HepG2 (cell line): ENCODE results near the gene C9orf50. TPM values are rescaled to one million over a fixed set of nuclear protein-coding genes. Genes with fewer than 3 reads are reported as not detected.

Experiments
- AGO1 ChIP-seq: fragments of 200-400 bp; formaldehyde crosslinking; IDR thresholded peaks from 2 replicates; pipeline ENCODE4 v1.6.1; 2017; ENCODE audit warnings: mild to moderate bottlenecking, low read depth, low read length, moderate library complexity; ENCODE audit not compliant: poor library complexity, severe bottlenecking
- CHD2 ChIP-seq: IDR thresholded peaks from 2 replicates; pipeline ENCODE4 v1.6.1; 2011; ENCODE audit warnings: low read depth, low read length, improper control_type of control experiment
- ELF4 ChIP-seq: sonication (generic); formaldehyde crosslinking; IDR thresholded peaks from 2 replicates; pipeline ENCODE4 v1.5.0; 2020; ENCODE audit warnings: missing genetic modification reagents, mild to moderate bottlenecking, moderate library complexity, borderline replicate concordance
- GZF1 ChIP-seq: sonication (generic); formaldehyde crosslinking; IDR thresholded peaks from 2 replicates; pipeline ENCODE4 v1.5.1; 2020; ENCODE audit warnings: mild to moderate bottlenecking, missing genetic modification reagents
- HDAC1 ChIP-seq: sonication (generic); formaldehyde crosslinking; IDR thresholded peaks from 2 replicates; pipeline ENCODE4 v1.5.1; 2020; ENCODE audit warnings: mild to moderate bottlenecking, missing genetic modification reagents
- HMG20B ChIP-seq: conservative IDR thresholded peaks from 2 replicates; pipeline ENCODE4 v1.6.1; 2016; ENCODE audit warnings: missing genetic modification reagents, missing compliant biosample characterization
- HNRNPK ChIP-seq: fragments of 200-400 bp; formaldehyde crosslinking; IDR thresholded peaks from 2 replicates; pipeline ENCODE4 v1.6.1; 2018; ENCODE audit warnings: low read length, low read depth, moderate library complexity, mild to moderate bottlenecking; ENCODE audit not compliant: poor library complexity, severe bottlenecking
- NFRKB ChIP-seq: fragments of 450-650 bp; IDR thresholded peaks from 2 replicates; pipeline ENCODE4 v1.6.1; 2017
- NR3C1 ChIP-seq: sonication (generic); formaldehyde crosslinking; IDR thresholded peaks from 2 replicates; pipeline ENCODE4 v1.4.0; 2020; ENCODE audit warnings: missing genetic modification reagents
- REL ChIP-seq: sonication (generic); formaldehyde crosslinking; conservative IDR thresholded peaks from 2 replicates; pipeline ENCODE4 v1.8.0; 2022; ENCODE audit warnings: mild to moderate bottlenecking, missing genetic modification reagents, moderate library complexity
- SMAD1 ChIP-seq: sonication (generic); formaldehyde crosslinking; IDR thresholded peaks from 2 replicates; pipeline ENCODE4 v1.4.0; 2020; ENCODE audit warnings: missing genetic modification reagents, low read depth, mild to moderate bottlenecking, borderline replicate concordance
- SOX5 ChIP-seq: IDR thresholded peaks from 2 replicates; pipeline ENCODE4 v1.6.1; 2016; ENCODE audit warnings: borderline replicate concordance
- TAF15 ChIP-seq: fragments of 200-400 bp; formaldehyde crosslinking; IDR thresholded peaks from one replicate; pipeline ENCODE4 v1.6.1; 2018; ENCODE audit warnings: mild to moderate bottlenecking, low read depth, low read length; ENCODE audit not compliant: poor library complexity, severe bottlenecking
- U2AF1 ChIP-seq: fragments of 200-400 bp; formaldehyde crosslinking; optimal IDR thresholded peaks from 2 replicates; pipeline ENCODE3; 2017; ENCODE audit warnings: mild to moderate bottlenecking, low read depth, low read length
- ZBTB20 ChIP-seq: sonication (generic); formaldehyde crosslinking; IDR thresholded peaks from 2 replicates; pipeline ENCODE4 v1.8.1; 2023; ENCODE audit warnings: missing genetic modification reagents, low read depth, mild to moderate bottlenecking, borderline replicate concordance
- ZFAT ChIP-seq: sonication (generic); formaldehyde crosslinking; conservative IDR thresholded peaks from 2 replicates; pipeline ENCODE4 v1.8.1; 2023; ENCODE audit warnings: missing genetic modification reagents, inconsistent platforms
- ZNF10 ChIP-seq: sonication (generic); formaldehyde crosslinking; IDR thresholded peaks from 2 replicates; pipeline ENCODE4 v1.4.0; 2020; ENCODE audit warnings: mild to moderate bottlenecking, low read depth, missing genetic modification reagents, borderline replicate concordance
- ZNF225 ChIP-seq: sonication (generic); formaldehyde crosslinking; IDR thresholded peaks from 2 replicates; pipeline ENCODE4 v1.4.0; 2020; ENCODE audit warnings: mild to moderate bottlenecking, missing genetic modification reagents
- ZNF543 ChIP-seq: sonication (generic); formaldehyde crosslinking; IDR thresholded peaks from 2 replicates; pipeline ENCODE4 v1.4.0; 2020; ENCODE audit warnings: mild to moderate bottlenecking, missing genetic modification reagents
- ZNF556 ChIP-seq: sonication (generic); formaldehyde crosslinking; IDR thresholded peaks from 2 replicates; pipeline ENCODE4 v1.4.0; 2020; ENCODE audit warnings: mild to moderate bottlenecking, missing genetic modification reagents, borderline replicate concordance
- ZNF780A ChIP-seq: sonication (generic); formaldehyde crosslinking; IDR thresholded peaks from 2 replicates; pipeline ENCODE4 v1.8.0; 2022; ENCODE audit warnings: mild to moderate bottlenecking, missing genetic modification reagents, moderate library complexity
- polyA plus RNA-seq, 8 experiments: library from polyadenylated mRNA; depleted of rRNA in 3 of 8; stranded (reverse) in 7 of 8; unstranded in 1 of 8; fragments of >200 nt; fragmentation: Illumina TruSeq in 4 of 8; extraction: Trizol in 4 of 8; gene quantifications; 2 replicates each; pipeline versions ENCODE4 v1.2.1 to v1.2.3, GENCODE V29; 2011 to 2016; ENCODE audit warnings: low read depth in 4 of 8, missing spikeins in 1 of 8, mixed read lengths in 1 of 8; ENCODE audit not compliant: insufficient read depth in 1 of 8
- total RNA-seq, 5 experiments: library from RNA; depleted of rRNA; stranded (reverse); fragments of >200 nt; fragmentation: Illumina TruSeq; extraction: Trizol; gene quantifications; 2 replicates each; pipeline ENCODE4 v1.2.3, GENCODE V29; 2016; ENCODE audit warnings: low read depth in 1 of 5
- TF ChIP-seq, protein P1 (sequence below): IDR thresholded peaks from 2 replicates; pipeline ENCODE4 v1.4.0; 2020; ENCODE audit warnings: mild to moderate bottlenecking, missing genetic modification reagents
- TF ChIP-seq, protein P2 (sequence below): sonication (generic); formaldehyde crosslinking; IDR thresholded peaks from 2 replicates; pipeline ENCODE4 v1.9.0; 2021; ENCODE audit warnings: missing genetic modification reagents, mild to moderate bottlenecking, borderline replicate concordance
- TF ChIP-seq, protein P3 (sequence below): sonication (generic); formaldehyde crosslinking; IDR thresholded peaks from 2 replicates; pipeline ENCODE4 v1.8.1; 2022; ENCODE audit warnings: low read depth, mild to moderate bottlenecking, missing genetic modification reagents

Gene C9orf50
- total and polyA plus RNA-seq, 2 of the 13 experiments (the other 11 are each of a cell fraction or from before 2014, with no cell fraction given): not detected

DNA sequence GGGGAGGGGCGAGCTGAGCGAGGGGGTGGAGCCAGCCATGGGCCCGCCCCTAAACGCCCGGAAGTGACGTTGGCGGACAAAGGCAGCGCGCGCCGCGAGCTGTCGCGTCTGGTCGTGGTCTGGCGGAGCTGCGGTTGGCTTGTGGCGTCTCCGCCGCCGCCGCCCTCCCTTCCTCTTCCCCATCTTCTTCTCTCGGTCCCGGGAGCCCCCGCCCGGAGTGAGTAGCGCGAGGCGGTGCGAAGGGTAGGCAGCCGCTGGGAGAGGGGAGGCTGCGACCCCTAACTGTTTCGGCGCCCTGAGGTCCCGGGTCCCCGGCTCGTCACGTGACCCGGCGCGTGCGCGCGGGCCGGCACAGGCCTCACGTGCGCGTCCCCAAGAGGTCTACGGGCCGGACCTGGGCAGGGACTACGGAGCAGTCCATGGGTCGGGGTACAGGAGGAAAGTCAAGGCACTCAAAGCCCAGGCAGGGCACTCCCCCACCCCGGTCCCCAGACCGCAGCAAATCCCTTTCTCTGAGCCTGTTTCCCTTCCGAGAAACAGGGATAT, 5.3 kb upstream of the C9orf50 start, which contains the start of gene NTMT1 (continued):
- TF ChIP-seq AGO1 (peak; percentile 73), ZNF543 (CRISPR knock-in tag) (no peak), ZBTB20 (no peak), HDAC1 (peak; percentile 88), ZFAT (CRISPR knock-in tag) (no peak), SMAD1 (CRISPR knock-in tag) (no peak), NR3C1 (CRISPR knock-in tag) (no peak), NFRKB (no peak), ZNF225 (no peak), ZNF556 (CRISPR knock-in tag) (no peak), ZNF780A (CRISPR knock-in tag) (no peak), HNRNPK (peak; percentile 78), REL (CRISPR knock-in tag) (no peak), ZNF10 (CRISPR knock-in tag) (no peak), CHD2 (peak; percentile 42; the same call in 1 of the 2 replicates), ELF4 (CRISPR knock-in tag) (no peak), GZF1 (CRISPR knock-in tag) (peak; percentile 91; the same call in 1 of the 2 replicates), SOX5 (no peak), U2AF1 (no peak), TAF15 (no peak), HMG20B (CRISPR knock-in tag) (no peak; the same call in 1 of the 2 replicates)
- TF ChIP-seq, protein P1, sequence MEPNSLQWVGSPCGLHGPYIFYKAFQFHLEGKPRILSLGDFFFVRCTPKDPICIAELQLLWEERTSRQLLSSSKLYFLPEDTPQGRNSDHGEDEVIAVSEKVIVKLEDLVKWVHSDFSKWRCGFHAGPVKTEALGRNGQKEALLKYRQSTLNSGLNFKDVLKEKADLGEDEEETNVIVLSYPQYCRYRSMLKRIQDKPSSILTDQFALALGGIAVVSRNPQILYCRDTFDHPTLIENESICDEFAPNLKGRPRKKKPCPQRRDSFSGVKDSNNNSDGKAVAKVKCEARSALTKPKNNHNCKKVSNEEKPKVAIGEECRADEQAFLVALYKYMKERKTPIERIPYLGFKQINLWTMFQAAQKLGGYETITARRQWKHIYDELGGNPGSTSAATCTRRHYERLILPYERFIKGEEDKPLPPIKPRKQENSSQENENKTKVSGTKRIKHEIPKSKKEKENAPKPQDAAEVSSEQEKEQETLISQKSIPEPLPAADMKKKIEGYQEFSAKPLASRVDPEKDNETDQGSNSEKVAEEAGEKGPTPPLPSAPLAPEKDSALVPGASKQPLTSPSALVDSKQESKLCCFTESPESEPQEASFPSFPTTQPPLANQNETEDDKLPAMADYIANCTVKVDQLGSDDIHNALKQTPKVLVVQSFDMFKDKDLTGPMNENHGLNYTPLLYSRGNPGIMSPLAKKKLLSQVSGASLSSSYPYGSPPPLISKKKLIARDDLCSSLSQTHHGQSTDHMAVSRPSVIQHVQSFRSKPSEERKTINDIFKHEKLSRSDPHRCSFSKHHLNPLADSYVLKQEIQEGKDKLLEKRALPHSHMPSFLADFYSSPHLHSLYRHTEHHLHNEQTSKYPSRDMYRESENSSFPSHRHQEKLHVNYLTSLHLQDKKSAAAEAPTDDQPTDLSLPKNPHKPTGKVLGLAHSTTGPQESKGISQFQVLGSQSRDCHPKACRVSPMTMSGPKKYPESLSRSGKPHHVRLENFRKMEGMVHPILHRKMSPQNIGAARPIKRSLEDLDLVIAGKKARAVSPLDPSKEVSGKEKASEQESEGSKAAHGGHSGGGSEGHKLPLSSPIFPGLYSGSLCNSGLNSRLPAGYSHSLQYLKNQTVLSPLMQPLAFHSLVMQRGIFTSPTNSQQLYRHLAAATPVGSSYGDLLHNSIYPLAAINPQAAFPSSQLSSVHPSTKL (CRISPR knock-in tag): no peak
- TF ChIP-seq, protein P2, sequence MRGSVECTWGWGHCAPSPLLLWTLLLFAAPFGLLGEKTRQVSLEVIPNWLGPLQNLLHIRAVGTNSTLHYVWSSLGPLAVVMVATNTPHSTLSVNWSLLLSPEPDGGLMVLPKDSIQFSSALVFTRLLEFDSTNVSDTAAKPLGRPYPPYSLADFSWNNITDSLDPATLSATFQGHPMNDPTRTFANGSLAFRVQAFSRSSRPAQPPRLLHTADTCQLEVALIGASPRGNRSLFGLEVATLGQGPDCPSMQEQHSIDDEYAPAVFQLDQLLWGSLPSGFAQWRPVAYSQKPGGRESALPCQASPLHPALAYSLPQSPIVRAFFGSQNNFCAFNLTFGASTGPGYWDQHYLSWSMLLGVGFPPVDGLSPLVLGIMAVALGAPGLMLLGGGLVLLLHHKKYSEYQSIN (CRISPR knock-in tag): no peak
- TF ChIP-seq, protein P3, sequence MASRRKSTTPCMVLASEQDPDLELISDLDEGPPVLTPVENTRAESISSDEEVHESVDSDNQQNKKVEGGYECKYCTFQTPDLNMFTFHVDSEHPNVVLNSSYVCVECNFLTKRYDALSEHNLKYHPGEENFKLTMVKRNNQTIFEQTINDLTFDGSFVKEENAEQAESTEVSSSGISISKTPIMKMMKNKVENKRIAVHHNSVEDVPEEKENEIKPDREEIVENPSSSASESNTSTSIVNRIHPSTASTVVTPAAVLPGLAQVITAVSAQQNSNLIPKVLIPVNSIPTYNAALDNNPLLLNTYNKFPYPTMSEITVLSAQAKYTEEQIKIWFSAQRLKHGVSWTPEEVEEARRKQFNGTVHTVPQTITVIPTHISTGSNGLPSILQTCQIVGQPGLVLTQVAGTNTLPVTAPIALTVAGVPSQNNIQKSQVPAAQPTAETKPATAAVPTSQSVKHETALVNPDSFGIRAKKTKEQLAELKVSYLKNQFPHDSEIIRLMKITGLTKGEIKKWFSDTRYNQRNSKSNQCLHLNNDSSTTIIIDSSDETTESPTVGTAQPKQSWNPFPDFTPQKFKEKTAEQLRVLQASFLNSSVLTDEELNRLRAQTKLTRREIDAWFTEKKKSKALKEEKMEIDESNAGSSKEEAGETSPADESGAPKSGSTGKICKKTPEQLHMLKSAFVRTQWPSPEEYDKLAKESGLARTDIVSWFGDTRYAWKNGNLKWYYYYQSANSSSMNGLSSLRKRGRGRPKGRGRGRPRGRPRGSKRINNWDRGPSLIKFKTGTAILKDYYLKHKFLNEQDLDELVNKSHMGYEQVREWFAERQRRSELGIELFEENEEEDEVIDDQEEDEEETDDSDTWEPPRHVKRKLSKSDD (CRISPR knock-in tag): no peak
